ENCODE measurements around the gene CDC42EP4. TPM values are rescaled to one million over a fixed set of nuclear protein-coding genes. Genes with fewer than 3 reads are reported as not detected.
"Not testable (repeated sequence)": the region's sequence is repeated elsewhere in the genome, so short reads cannot be mapped to it uniquely, and the experiment has no call there.

CDC42EP4 gene
- total RNA-seq, 1 donor from 2014 or later = 22.9 TPM

GRCh38 chr17:73266796-73267195 lies 45.0 kb downstream of the CDC42EP4 start:
- Mint-ChIP-seq H3K4me1 (ENCODE audit: unreplicated experiment) (peaks cover 7% of the 10 kb centered on the region), H3K36me3 (ENCODE audit: low read depth, unreplicated experiment) (no peaks in the 10 kb centered on the region), H3K4me3 (ENCODE audit: unreplicated experiment) (no peak overlapping the region), H3K27me3 (ENCODE audit: unreplicated experiment) (peaks cover 10% of the 10 kb centered on the region), H3K9me3 (ENCODE audit: unreplicated experiment) (no peaks in the 10 kb centered on the region), H3K27ac (ENCODE audit: unreplicated experiment) (no peak overlapping the region)
- TF ChIP-seq CTCF (IDR thresholded peaks at IDR 0.05; ENCODE audit: unreplicated experiment) = no peak
- DNase-seq (ENCODE audit: low spot score) = no peak

GRCh38 chr17:73265646-73266640 lies 45.9 kb downstream of the CDC42EP4 start:
- H3K27ac Mint-ChIP-seq (ENCODE audit: unreplicated experiment) = no peak overlapping the region
- H3K27me3 Mint-ChIP-seq (ENCODE audit: unreplicated experiment) = peaks cover 5% of the 10 kb centered on the region
- H3K9me3 Mint-ChIP-seq (ENCODE audit: unreplicated experiment) = no peaks in the 10 kb centered on the region
- TF ChIP-seq CTCF (IDR thresholded peaks at IDR 0.05; ENCODE audit: unreplicated experiment) = no peak
- peaks cover 7% of the 10 kb centered on the region for H3K4me1 Mint-ChIP-seq (ENCODE audit: unreplicated experiment)
- H3K4me3 Mint-ChIP-seq (ENCODE audit: unreplicated experiment) = no peak overlapping the region
- DNase-seq (ENCODE audit: low spot score) = no peak
- H3K36me3 Mint-ChIP-seq (ENCODE audit: low read depth, unreplicated experiment) = no peaks in the 10 kb centered on the region

GRCh38 chr17:73264448-73264847 lies 47.4 kb downstream of the CDC42EP4 start:
- not testable (repeated sequence) for DNase-seq (ENCODE audit: low spot score); H3K36me3 Mint-ChIP-seq (ENCODE audit: low read depth, unreplicated experiment); H3K4me3 Mint-ChIP-seq (ENCODE audit: unreplicated experiment); H3K4me1 Mint-ChIP-seq (ENCODE audit: unreplicated experiment); H3K27ac Mint-ChIP-seq (ENCODE audit: unreplicated experiment); H3K9me3 Mint-ChIP-seq (ENCODE audit: unreplicated experiment); H3K27me3 Mint-ChIP-seq (ENCODE audit: unreplicated experiment)

GRCh38 chr17:73262676-73263642 lies 48.8 kb downstream of the CDC42EP4 start:
- no peak for DNase-seq (ENCODE audit: low spot score)
- Mint-ChIP-seq H3K36me3 (ENCODE audit: low read depth, unreplicated experiment) (no peaks in the 10 kb centered on the region), H3K27ac (ENCODE audit: unreplicated experiment) (no peak overlapping the region), H3K27me3 (ENCODE audit: unreplicated experiment) (peaks cover 5% of the 10 kb centered on the region), H3K9me3 (ENCODE audit: unreplicated experiment) (no peaks in the 10 kb centered on the region), H3K4me1 (ENCODE audit: unreplicated experiment) (peaks cover 7% of the 10 kb centered on the region), H3K4me3 (ENCODE audit: unreplicated experiment) (peak overlapping the region; percentile 5)
- no peak for TF ChIP-seq CTCF (IDR thresholded peaks at IDR 0.05; ENCODE audit: unreplicated experiment)

- no peak for DNase-seq (ENCODE audit: low spot score)
- Mint-ChIP-seq H3K36me3 (ENCODE audit: low read depth, unreplicated experiment) (no peaks in the 10 kb centered on the region), H3K4me1 (ENCODE audit: unreplicated experiment) (peaks cover 7% of the 10 kb centered on the region), H3K4me3 (ENCODE audit: unreplicated experiment) (no peak overlapping the region), H3K9me3 (ENCODE audit: unreplicated experiment) (no peaks in the 10 kb centered on the region), H3K27ac (ENCODE audit: unreplicated experiment) (no peak overlapping the region), H3K27me3 (ENCODE audit: unreplicated experiment) (peaks cover 5% of the 10 kb centered on the region)
- no peak for TF ChIP-seq CTCF (IDR thresholded peaks at IDR 0.05; ENCODE audit: unreplicated experiment)
These were observed 49.7 kb downstream of the CDC42EP4 start for GRCh38 chr17:73261952-73262675.
